ENCODE data around the gene PDS5B. TPM values are rescaled to one million over a fixed set of nuclear protein-coding genes. Genes with fewer than 3 reads are reported as not detected.

PDS5B gene
- total and polyA plus RNA-seq, 2 of the 8 experiments (the other 6 are each of a cell fraction or from before 2014, with no cell fraction given) = 5.5 to 54.6 TPM

DNA sequence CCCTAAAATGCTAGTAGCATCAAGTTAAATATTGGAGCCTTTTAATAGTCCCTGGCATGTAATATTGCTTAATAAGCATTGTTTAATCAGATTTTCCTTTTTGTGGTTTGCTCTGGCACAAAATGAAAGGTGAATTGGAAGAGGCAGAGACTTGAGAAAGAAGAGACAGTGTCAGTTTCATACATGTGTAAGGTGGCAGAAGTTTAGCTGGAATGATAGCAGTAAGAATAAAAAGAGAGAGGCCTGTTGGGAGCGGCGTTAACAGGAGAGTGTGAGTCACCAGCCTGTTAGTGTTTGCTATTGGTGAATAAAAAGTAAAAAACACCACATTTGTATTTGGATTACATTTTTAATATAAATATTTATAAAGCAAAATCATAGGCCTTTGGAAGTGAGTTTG is 145.3 kb downstream of the PDS5B start (continued):
- TF ChIP-seq BRCA1 (IDR thresholded peaks at IDR 0.05; ENCODE audit: low read depth, low read length) (no peak), MAFK (IDR thresholded peaks at IDR 0.05; ENCODE audit: low read depth, low read length) (no peak), TCF12 (IDR thresholded peaks at IDR 0.05; ENCODE audit: low read depth, low read length) (no peak), ASH2L (IDR thresholded peaks at IDR 0.05; ENCODE audit: low read length) (no peak)
- TF ChIP-seq, protein P1, sequence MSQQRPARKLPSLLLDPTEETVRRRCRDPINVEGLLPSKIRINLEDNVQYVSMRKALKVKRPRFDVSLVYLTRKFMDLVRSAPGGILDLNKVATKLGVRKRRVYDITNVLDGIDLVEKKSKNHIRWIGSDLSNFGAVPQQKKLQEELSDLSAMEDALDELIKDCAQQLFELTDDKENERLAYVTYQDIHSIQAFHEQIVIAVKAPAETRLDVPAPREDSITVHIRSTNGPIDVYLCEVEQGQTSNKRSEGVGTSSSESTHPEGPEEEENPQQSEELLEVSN (IDR thresholded peaks at IDR 0.05) = no peak

All from H1 (cell line).